Measurements from ENCODE around the gene LAIR1.
"Not testable (repeated sequence)": the region's sequence is repeated elsewhere in the genome, so short reads cannot be mapped to it uniquely, and the experiment has no call there.

The LAIR1 gene

GRCh38 chr19:54390942-54391577 lies 26.3 kb upstream of the LAIR1 start:
- no peak overlapping the region for H3K27ac ChIP-seq
- TF ChIP-seq ZFX (IDR thresholded peaks at IDR 0.05; ENCODE audit: borderline replicate concordance) (no peak), CTCF (IDR thresholded peaks at IDR 0.05) (peak; percentile 90)

- no peak for TF ChIP-seq CTCF (IDR thresholded peaks at IDR 0.05)
- no peak for TF ChIP-seq ZFX (IDR thresholded peaks at IDR 0.05; ENCODE audit: borderline replicate concordance)
- H3K27ac ChIP-seq = no peak overlapping the region
Measured at GRCh38 chr19:54389553-54389952, 24.8 kb upstream of the LAIR1 start.

GRCh38 chr19:54388802-54389139 lies 24.0 kb upstream of the LAIR1 start:
- TF ChIP-seq ZFX (IDR thresholded peaks at IDR 0.05; ENCODE audit: borderline replicate concordance) = no peak
- no peak for TF ChIP-seq CTCF (IDR thresholded peaks at IDR 0.05)
- H3K27ac ChIP-seq = no peak overlapping the region

- no peak overlapping the region for H3K27ac ChIP-seq
- no peak for TF ChIP-seq CTCF (IDR thresholded peaks at IDR 0.05)
- no peak for TF ChIP-seq ZFX (IDR thresholded peaks at IDR 0.05; ENCODE audit: borderline replicate concordance)
Measured at GRCh38 chr19:54387991-54388801, 23.5 kb upstream of the LAIR1 start.

GRCh38 chr19:54383330-54383729 lies 18.6 kb upstream of the LAIR1 start:
- H3K27ac ChIP-seq = no peak overlapping the region
- TF ChIP-seq ZFX (IDR thresholded peaks at IDR 0.05; ENCODE audit: borderline replicate concordance) = no peak
- no peak for TF ChIP-seq CTCF (IDR thresholded peaks at IDR 0.05)

GRCh38 chr19:54382041-54382440 lies 17.3 kb upstream of the LAIR1 start:
- not testable (repeated sequence) for H3K27ac ChIP-seq

- TF ChIP-seq CTCF (IDR thresholded peaks at IDR 0.05) = no peak
- no peak for TF ChIP-seq ZFX (IDR thresholded peaks at IDR 0.05; ENCODE audit: borderline replicate concordance)
- H3K27ac ChIP-seq = no peak overlapping the region
Measured at GRCh38 chr19:54380897-54381296, 16.2 kb upstream of the LAIR1 start.
